ENCODE measurements around the gene CYS1. TPM values are rescaled to one million over a fixed set of nuclear protein-coding genes. Genes with fewer than 3 reads are reported as not detected.

The CYS1 gene
- total RNA-seq, 1 experiment from 2014 or later = not detected

DNA sequence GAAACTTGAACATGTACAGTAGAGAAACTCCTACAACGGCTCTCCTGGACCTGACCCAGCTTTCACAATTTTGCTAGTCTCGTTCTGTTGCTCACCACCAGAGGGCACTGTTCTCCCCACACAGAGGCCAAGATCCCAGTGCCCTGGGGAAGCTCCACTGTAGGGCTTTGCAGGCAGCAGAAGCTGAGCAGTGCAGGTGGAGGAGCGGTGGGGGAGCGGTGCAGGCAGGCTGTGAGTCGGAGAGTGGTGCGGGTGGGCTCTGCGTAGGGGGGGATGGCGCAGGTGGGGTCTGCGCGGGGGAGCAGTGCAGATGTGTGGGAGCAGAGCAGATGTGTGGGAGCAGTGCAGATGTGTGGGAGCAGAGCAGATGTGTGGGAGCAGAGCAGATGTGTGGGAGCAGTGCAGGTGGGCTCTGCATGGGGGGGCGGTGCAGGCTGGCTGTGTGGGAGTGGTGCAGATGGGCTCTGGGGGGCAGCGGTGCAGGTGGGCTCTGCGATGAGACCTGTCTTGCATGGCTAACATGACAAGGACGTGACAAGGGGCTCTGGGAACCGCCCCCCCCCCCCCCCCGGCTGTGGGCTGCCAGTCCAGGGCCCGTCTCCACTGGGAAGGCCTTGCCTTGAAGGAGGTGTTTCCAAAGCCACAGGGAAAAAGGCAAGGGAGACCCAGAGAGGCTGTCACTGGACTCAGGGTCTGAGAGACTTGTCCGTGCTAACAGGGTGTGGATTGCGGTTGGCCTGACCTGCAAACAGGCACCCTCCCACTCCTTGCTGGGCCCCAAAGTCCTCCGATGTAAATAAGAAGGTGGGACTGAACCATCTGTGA is 7.3 kb downstream of the CYS1 start:
- peak; percentile 76 for DNase-seq (ENCODE audit: low read depth)

GRCh38 chr2:10071595-10071994 is 8.6 kb downstream of the CYS1 start:
- no peak for DNase-seq (ENCODE audit: low read depth)

DNA sequence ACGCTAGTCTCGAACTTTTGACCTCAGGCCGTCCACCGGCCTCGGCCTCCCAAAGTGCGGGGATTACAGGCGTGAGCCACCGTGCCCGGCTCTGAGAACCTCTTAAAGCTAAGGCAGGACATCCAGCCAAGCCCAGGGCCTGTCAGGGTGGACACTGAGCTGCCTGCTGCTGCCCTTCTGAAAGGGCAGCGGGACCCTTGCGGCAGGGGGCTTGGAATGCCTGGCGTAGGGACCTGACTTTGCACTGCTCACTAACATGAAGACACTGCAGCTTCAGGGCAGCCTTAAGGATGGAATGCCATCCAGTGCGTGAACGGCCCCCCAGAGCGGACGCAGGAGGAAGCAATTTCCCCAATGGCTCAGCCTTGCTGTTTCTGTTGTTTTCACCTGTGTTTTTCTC is 9.0 kb downstream of the CYS1 start:
- no peak for DNase-seq (ENCODE audit: low read depth)

- no peak for DNase-seq (ENCODE audit: low read depth)
Measured at GRCh38 chr2:10067881-10068280, 12.3 kb downstream of the CYS1 start.

GRCh38 chr2:10067330-10067729 is 12.9 kb downstream of the CYS1 start:
- no peak for DNase-seq (ENCODE audit: low read depth)

GRCh38 chr2:10065773-10066055 is 14.5 kb downstream of the CYS1 start:
- no peak for DNase-seq (ENCODE audit: low read depth)

DNA sequence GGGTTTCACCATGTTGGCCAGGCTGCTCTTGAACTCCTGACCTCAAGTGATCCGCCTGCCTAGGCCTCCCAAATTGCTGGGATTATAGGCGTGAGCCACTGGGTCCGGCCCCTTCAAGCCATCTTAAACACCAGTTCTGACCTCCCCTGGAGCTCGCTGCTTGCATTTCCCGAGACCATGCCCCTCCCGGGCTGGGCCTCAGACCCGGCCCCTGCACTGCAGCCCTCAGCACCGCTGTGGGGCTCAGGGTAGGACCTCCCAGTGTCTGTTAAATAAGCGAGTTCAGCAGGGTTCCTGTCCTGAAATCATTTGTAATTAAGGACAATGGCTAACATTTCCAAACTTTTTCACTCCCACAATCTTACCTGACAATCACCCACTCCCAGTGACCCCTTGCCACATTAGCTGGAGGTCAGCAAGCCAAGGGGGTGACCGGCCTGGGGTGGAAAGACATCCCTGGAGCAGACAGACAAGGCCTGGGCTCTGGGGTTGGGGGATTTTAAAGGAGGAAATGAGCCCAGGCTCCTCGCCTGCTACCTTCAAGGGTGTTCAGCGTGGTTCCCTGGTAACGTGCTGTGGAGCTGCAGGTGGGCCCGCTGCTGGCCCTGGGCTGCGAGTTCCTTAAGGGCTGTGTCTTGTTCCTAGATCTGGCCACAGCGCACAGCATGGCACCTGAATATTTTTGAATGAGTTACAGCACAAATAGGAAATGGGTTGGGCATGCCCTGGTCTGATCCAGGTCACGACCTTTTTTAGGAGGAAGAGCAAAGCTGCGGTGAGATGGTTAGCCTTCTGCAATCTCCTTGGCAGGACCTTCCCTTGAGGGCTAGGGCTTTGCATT is 15.1 kb downstream of the CYS1 start:
- DNase-seq (ENCODE audit: low read depth) = no peak

DNA sequence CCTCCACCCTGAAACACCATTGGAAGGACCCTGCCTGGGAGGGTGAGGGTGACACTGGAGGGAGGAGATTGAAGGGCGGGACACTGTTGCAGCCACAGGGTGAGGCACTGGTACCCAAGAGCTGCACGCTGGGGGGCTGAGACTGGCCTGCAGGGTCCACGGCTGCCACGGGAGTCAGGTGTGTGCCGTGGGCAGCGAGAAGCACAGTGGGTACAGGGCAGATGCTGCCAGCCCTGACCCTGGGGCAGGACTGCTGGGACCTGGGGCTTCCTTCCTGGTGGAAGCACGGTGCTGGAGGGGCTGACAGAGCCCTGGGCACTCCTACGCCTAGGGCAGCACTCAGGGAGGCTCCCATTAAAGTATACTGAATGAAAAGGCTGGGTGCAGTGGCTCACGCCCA is 16.6 kb downstream of the CYS1 start:
- no peak for DNase-seq (ENCODE audit: low read depth)

DNA sequence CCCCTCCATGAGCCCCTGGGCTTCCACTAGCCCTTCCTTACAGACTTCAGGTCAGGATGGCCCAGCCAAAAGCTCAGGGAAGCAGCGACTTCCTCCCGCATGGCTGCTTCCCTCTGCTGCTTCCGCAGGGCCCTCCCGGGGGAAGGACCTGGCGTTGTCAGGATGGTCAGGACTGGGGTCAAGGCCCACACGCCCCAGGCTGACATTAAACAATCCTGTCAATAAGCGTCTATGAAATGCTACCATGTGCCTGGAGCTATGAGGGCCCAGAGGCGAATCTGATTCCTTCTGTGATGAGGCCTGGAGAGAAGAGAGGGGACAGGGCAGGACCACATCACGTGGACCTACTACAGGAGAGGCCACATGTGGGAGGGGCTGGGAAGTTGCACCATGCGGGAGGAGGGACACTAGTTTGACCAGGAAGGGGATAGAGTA is 17.3 kb downstream of the CYS1 start:
- DNase-seq (ENCODE audit: low read depth) = no peak

DNA sequence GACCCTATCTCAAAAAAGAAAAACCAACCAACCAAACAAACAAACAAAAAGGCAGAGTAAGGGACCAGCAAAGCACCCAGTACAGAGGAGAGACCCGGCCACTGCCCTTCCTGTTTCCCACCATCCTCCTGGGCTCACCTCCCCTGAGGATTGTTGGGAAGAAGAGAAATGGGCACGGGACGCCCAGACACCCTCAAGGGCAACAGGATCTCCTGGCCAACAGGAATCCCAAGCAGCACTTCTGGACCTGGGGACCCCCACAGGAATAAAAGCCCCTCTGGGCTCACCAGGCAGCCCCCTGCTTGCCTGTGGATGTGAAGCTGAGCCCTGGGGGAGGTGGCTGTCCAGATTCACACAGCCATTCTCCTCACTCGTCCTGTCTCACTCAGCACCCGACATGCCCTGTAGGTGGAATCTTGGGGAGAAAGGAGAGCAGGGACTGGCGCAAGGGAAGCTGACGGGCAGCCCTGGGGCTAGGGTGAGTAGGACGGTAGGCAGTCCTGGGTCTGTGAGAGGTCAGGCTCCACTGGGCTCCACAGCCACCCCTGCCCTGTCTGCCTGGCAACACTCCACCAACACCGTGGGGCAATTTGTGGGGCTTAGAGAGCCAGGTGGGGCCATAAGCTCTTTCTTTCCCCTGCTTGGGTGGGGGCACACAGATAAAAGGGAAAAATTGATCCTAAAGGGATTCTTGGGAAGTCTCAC is 18.8 kb downstream of the CYS1 start:
- no peak for DNase-seq (ENCODE audit: low read depth)

DNA sequence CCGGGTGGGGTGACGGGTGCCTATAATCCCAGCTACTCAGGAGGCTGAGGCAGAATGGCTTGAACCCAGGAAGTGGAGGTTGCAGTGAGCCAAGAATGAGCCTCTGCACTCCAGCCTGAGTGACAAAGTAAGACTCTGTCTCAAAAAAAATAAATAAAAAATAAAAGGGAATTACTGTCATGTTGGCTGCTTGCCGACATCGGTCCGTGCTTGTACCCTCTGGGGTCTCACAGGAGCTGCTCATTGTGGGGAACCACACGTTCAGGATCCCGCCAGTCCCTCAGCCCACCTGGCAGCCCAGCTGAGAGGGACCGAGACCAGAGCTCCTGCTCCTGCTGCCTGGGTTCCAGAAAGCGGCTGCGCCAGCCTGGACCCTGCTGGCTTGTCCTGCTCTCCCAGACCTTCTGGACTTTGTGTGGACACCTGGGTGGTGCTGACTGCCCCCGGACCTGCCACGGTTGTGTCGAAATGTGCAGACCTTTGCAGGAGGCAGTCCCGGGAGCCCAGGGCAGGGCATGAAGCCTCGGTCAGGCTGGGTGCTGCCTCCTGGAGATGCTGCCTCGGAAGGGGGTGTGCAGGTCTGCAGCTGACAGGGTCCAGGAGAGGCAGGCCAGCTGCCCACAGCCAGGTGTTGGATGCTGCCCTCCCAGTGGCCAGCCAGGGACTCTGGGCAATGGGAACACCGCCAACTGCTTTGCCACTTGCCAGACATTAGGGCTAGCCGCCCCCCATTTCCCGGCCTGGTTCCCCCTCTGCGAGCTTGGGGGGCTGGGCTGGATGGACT is 20.5 kb downstream of the CYS1 start:
- DNase-seq (ENCODE audit: low read depth) = no peak

- no peak for DNase-seq (ENCODE audit: low read depth)
Measured at GRCh38 chr2:10059016-10059351, 21.2 kb downstream of the CYS1 start.

DNA sequence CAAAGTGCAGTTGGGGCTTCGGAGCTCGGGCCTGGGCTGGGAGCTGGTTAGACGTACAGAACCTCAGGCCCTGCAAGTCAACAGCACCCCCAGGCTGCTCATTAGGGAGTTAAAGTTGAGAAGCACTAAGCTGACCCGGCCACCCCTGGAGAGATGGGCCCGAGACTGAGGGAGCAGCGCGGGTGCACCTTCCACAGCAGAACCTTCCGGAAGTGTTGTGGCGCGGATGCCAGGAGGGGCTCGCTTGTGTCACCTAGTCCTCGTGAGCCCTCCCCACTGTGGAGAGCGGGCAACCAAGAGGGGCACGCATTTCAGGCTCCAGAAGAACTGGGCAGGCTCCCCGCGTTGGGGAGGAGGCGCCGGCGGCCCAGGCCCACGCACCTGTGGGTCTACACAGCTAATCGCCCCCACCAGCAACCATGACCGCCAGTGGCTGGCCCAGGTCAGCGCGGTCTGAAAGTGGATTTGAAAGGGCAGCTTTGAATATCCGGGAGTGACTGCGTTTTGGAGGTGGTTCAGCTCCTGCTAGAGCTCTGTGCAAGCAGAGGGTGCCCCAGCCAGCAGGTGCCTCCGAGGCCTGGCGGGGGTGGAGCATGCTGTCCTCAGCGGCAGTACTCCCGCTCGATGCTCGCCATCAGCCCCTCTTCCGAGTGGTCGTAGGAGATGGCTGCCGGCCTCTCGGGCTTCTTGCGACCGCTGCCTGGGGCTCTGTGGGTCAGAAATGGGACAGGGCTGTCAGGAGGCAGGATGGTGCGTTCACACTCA is 21.8 kb downstream of the CYS1 start:
- DNase-seq (ENCODE audit: low read depth) = no peak

DNA sequence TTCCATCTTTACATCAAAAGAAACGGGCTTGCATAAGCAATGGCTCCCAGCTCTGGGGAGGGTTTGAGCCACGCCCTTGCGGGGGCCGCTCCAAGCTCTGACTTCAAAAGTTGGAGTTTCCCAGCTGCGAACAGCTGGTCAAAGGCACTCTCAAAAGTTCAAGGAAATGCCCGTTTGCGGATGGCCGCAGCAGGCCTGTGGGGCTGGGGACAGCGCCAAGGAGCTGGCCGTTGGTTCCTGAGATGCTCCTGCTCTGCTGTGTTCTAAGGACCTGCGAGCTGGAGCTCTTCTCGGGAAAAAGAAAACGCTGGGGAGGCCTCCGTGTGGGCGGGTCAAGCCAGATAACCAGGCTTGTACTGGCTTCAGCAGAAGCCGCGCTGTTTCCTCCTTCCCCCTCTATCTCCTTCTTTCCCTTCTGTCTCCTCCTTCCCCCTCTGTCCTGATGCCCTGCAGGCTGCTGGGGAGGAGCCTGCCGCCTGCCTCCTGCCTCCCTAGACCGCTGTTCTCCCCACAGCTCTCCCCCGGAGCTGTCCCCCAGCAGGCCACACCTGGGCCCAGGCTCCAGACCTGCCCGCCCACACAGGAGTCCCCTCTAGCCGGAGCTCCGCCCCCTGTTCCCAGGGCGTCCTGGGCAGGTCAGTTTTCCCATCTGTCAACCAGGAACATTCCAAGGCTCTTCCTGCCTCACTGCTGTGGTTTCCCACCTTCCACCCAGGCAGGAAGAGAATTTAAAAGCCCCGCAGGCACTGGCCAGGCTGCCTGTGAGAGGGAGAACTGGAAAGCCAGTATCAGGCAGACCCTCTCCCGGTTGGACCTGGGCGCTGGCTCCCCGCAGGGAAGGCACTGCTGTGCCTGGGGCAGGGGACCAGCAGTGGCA is 22.7 kb downstream of the CYS1 start:
- DNase-seq (ENCODE audit: low read depth) = peak; percentile 77

DNA sequence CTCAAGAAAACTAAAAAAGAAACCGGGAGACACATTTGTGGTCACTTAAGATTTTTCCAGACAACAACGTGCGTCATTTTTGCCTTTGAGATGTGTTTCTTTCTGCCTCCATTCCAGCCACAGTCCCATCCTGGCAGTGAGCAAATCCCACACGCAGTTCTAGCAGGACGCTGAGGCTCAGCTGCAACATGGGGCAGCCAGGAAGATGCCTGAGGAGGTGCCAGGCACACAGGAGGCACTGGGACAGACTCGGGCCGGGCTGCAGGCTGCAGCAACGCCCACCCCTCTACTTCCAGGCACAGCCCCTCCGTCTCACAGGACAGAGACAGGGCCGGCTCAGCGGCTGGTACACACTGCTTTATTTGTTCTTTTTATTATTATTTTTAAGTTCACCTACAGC is 23.8 kb downstream of the CYS1 start:
- DNase-seq (ENCODE audit: low read depth) = no peak

DNA sequence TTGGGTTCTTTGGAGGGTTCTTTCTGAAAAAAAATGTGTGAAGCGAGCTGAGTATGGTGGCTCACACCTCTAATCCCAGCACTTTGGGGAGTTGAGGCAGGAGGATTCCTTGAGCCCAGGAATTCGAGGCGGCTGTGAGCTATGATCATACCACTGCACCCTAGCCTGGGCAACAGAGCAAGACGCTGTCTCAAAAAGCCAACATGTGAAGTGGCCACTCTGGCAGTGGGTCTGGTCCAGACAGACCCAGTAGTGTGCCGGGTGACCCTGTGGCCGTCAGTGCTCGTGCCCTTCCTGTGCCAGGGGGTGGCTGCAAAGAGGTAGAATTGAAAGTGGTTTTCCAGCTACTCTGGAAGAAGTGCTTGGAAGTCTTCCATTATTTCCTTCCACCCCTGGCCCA is 25.2 kb downstream of the CYS1 start:
- DNase-seq (ENCODE audit: low read depth) = no peak

- no peak for DNase-seq (ENCODE audit: low read depth)
Measured at GRCh38 chr2:10054424-10054823, 25.8 kb downstream of the CYS1 start.

GRCh38 chr2:10053351-10053750 is 26.9 kb downstream of the CYS1 start:
- no peak for DNase-seq (ENCODE audit: low read depth)

- no peak for DNase-seq (ENCODE audit: low read depth)
Measured at GRCh38 chr2:10052216-10052615, 28.0 kb downstream of the CYS1 start.

Measured in LHCN-M2 (cell line).